HG03196 (cell line): Measurements from ENCODE around the gene MGARP.

Experiments
- ATAC-seq: cut with Tn5 transposase; IDR thresholded peaks from one replicate; pipeline ENCODE4 v1.9.1; 2021; ENCODE audit not compliant: unreplicated experiment

The MGARP gene

GRCh38 chr4:139245590-139245989 lies 34.4 kb downstream of the MGARP start:
- ATAC-seq = no peak

GRCh38 chr4:139243448-139244365 lies 36.3 kb downstream of the MGARP start:
- no peak for ATAC-seq

GRCh38 chr4:139242511-139243051 lies 37.4 kb downstream of the MGARP start:
- ATAC-seq = no peak

- ATAC-seq = no peak
Observed at GRCh38 chr4:139241784-139242151, 38.3 kb downstream of the MGARP start.

- ATAC-seq = no peak
Observed at GRCh38 chr4:139241086-139241783, 38.8 kb downstream of the MGARP start.

- no peak for ATAC-seq
Observed at GRCh38 chr4:139239127-139239772, 40.8 kb downstream of the MGARP start.

GRCh38 chr4:139234253-139234652 lies 45.8 kb downstream of the MGARP start:
- no peak for ATAC-seq

GRCh38 chr4:139229534-139230039 lies 50.4 kb downstream of the MGARP start:
- peak; percentile 63 for ATAC-seq

GRCh38 chr4:139227729-139228404 lies 52.2 kb downstream of the MGARP start:
- no peak for ATAC-seq

- no peak for ATAC-seq
Observed at GRCh38 chr4:139223682-139224317, 56.2 kb downstream of the MGARP start.

- no peak for ATAC-seq
Observed at GRCh38 chr4:139222215-139222614, 57.8 kb downstream of the MGARP start.

- ATAC-seq = no peak
Observed at GRCh38 chr4:139221687-139222086, 58.3 kb downstream of the MGARP start.

- no peak for ATAC-seq
Observed at GRCh38 chr4:139219450-139220055, 60.5 kb downstream of the MGARP start.
